HepG2 (cell line): ENCODE measurements around the gene IKZF4. TPM values are rescaled to one million over a fixed set of nuclear protein-coding genes. Genes with fewer than 3 reads are reported as not detected.

ENCODE experiments used
- ARNT2 ChIP-seq: sonication (generic); formaldehyde crosslinking; IDR thresholded peaks from 2 replicates; pipeline ENCODE4 v1.8.0; 2022; ENCODE audit warnings: mild to moderate bottlenecking, low read depth, missing genetic modification reagents, moderate library complexity
- GATAD2A ChIP-seq: IDR thresholded peaks from 2 replicates; pipeline ENCODE4 v1.6.1; 2016
- GZF1 ChIP-seq: sonication (generic); formaldehyde crosslinking; IDR thresholded peaks from 2 replicates; pipeline ENCODE4 v1.5.1; 2020; ENCODE audit warnings: mild to moderate bottlenecking, missing genetic modification reagents
- KLF13 ChIP-seq: sonication (generic); formaldehyde crosslinking; IDR thresholded peaks from 2 replicates; pipeline ENCODE4 v1.4.0; 2020; ENCODE audit warnings: mild to moderate bottlenecking, missing genetic modification reagents
- LCORL ChIP-seq, 2 experiments: fragments of 450-650 bp in 1 of 2; sonication (generic) in 1 of 2; formaldehyde crosslinking in 1 of 2; IDR thresholded peaks; 2 replicates each; pipeline versions ENCODE4 v1.5.0 to v1.6.1; 2017 to 2020; ENCODE audit warnings: antibody characterized with exemption in 1 of 2, missing genetic modification reagents in 1 of 2
- SALL2 ChIP-seq: sonication (generic); formaldehyde crosslinking; IDR thresholded peaks from 2 replicates; pipeline ENCODE4 v1.8.1; 2023; ENCODE audit warnings: mild to moderate bottlenecking, missing genetic modification reagents, inconsistent platforms
- SRSF1 ChIP-seq: fragments of 200-400 bp; formaldehyde crosslinking; optimal IDR thresholded peaks from 2 replicates; pipeline ENCODE3; 2017; ENCODE audit warnings: mild to moderate bottlenecking, low read depth, low read length, moderate library complexity
- THYN1 ChIP-seq: sonication (generic); formaldehyde crosslinking; IDR thresholded peaks from 2 replicates; pipeline ENCODE4 v1.8.1; 2023; ENCODE audit warnings: low read depth, mild to moderate bottlenecking, moderate library complexity, missing genetic modification reagents, borderline replicate concordance
- TRIM24 ChIP-seq: sonication (generic); formaldehyde crosslinking; IDR thresholded peaks from 2 replicates; pipeline ENCODE4 v1.8.0; 2022; ENCODE audit warnings: mild to moderate bottlenecking, missing genetic modification reagents
- U2AF2 ChIP-seq: fragments of 200-400 bp; formaldehyde crosslinking; IDR thresholded peaks from 2 replicates; pipeline ENCODE4 v1.6.1; 2017; ENCODE audit warnings: low read depth, mild to moderate bottlenecking, low read length
- ZNF20 ChIP-seq: sonication (generic); formaldehyde crosslinking; IDR thresholded peaks from 2 replicates; pipeline ENCODE4 v1.4.0; 2020; ENCODE audit warnings: mild to moderate bottlenecking, moderate library complexity, missing genetic modification reagents
- ZNF232 ChIP-seq: sonication (generic); formaldehyde crosslinking; IDR thresholded peaks from 2 replicates; pipeline ENCODE4 v1.4.0; 2020; ENCODE audit warnings: missing genetic modification reagents, borderline replicate concordance
- ZNF234 ChIP-seq: sonication (generic); formaldehyde crosslinking; conservative IDR thresholded peaks from 2 replicates; pipeline ENCODE4 v1.5.1; 2020; ENCODE audit warnings: mild to moderate bottlenecking, missing genetic modification reagents
- ZNF256 ChIP-seq: sonication (generic); formaldehyde crosslinking; conservative IDR thresholded peaks from 2 replicates; pipeline ENCODE4 v1.4.0; 2020; ENCODE audit warnings: missing genetic modification reagents
- ZNF460 ChIP-seq: sonication (generic); formaldehyde crosslinking; IDR thresholded peaks from 2 replicates; pipeline ENCODE4 v1.5.1; 2020; ENCODE audit warnings: missing genetic modification reagents, mild to moderate bottlenecking, borderline replicate concordance
- ZNF841 ChIP-seq: sonication (generic); formaldehyde crosslinking; IDR thresholded peaks from 2 replicates; pipeline ENCODE4 v1.8.1; 2023; ENCODE audit warnings: missing genetic modification reagents, borderline replicate concordance
- polyA plus RNA-seq, 8 experiments: library from polyadenylated mRNA; depleted of rRNA in 3 of 8; stranded (reverse) in 7 of 8; unstranded in 1 of 8; fragments of >200 nt; fragmentation: Illumina TruSeq in 4 of 8; extraction: Trizol in 4 of 8; gene quantifications; 2 replicates each; pipeline versions ENCODE4 v1.2.1 to v1.2.3, GENCODE V29; 2011 to 2016; ENCODE audit warnings: low read depth in 4 of 8, missing spikeins in 1 of 8, mixed read lengths in 1 of 8; ENCODE audit not compliant: insufficient read depth in 1 of 8
- total RNA-seq, 5 experiments: library from RNA; depleted of rRNA; stranded (reverse); fragments of >200 nt; fragmentation: Illumina TruSeq; extraction: Trizol; gene quantifications; 2 replicates each; pipeline ENCODE4 v1.2.3, GENCODE V29; 2016; ENCODE audit warnings: low read depth in 1 of 5
- TF ChIP-seq, protein P1 (sequence below): sonication (generic); formaldehyde crosslinking; IDR thresholded peaks from 2 replicates; pipeline ENCODE4 v1.8.1; 2022; ENCODE audit warnings: low read depth, mild to moderate bottlenecking, missing genetic modification reagents
- TF ChIP-seq, protein P2 (sequence below): IDR thresholded peaks from 2 replicates; pipeline ENCODE4 v1.6.1; 2016; ENCODE audit warnings: control low read depth
- TF ChIP-seq, protein P3 (sequence below): sonication (generic); formaldehyde crosslinking; IDR thresholded peaks from 2 replicates; pipeline ENCODE4 v1.4.0; 2020; ENCODE audit warnings: mild to moderate bottlenecking, missing genetic modification reagents
- TF ChIP-seq, protein P4 (sequence below): IDR thresholded peaks from 2 replicates; pipeline ENCODE4 v1.6.1; 2012; ENCODE audit warnings: low read depth, low read length, improper control_type of control experiment
- TF ChIP-seq, protein P5 (sequence below): sonication (generic); formaldehyde crosslinking; IDR thresholded peaks from 2 replicates; pipeline ENCODE4 v1.4.0; 2020; ENCODE audit warnings: low read depth, mild to moderate bottlenecking, missing genetic modification reagents

Gene IKZF4
- total and polyA plus RNA-seq, 2 of the 13 experiments (the other 11 are each of a cell fraction or from before 2014, with no cell fraction given), result 0.58 to 2.2 TPM

DNA sequence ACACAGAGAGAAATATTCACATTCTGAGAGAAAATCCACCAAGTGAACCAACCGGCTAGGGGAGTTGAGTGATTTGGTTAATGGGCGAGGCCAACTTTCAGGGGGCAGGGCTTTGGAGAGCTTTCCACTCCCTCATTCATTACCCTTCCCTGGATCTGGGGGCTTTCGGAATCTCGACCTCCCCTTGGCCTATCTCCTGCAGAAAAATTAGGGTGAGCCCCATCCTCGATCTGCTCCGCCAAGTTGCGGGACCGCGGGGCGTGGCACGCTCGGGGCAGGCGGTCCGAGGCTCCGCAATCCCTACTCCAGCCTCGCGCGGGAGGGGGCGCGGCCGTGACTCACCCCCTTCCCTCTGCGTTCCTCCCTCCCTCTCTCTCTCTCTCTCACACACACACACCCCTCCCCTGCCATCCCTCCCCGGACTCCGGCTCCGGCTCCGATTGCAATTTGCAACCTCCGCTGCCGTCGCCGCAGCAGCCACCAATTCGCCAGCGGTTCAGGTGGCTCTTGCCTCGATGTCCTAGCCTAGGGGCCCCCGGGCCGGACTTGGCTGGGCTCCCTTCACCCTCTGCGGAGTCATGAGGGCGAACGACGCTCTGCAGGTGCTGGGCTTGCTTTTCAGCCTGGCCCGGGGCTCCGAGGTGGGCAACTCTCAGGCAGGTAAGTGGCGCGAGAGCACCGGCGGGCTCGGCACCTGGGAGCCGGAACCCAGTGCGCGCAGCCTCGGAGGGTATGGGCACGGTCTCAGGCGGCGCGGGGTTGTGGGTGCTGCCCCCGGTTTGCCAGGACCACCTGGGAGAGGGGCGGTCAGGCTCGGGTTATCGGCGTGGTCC, 59.1 kb downstream of the IKZF4 start, which contains the start of gene ERBB3 (continued):
- no peak; the same call in 1 of the 2 replicates for TF ChIP-seq ARNT2 (CRISPR knock-in tag)
- TF ChIP-seq ZNF20 (CRISPR knock-in tag), result no peak
- TF ChIP-seq, protein P1, sequence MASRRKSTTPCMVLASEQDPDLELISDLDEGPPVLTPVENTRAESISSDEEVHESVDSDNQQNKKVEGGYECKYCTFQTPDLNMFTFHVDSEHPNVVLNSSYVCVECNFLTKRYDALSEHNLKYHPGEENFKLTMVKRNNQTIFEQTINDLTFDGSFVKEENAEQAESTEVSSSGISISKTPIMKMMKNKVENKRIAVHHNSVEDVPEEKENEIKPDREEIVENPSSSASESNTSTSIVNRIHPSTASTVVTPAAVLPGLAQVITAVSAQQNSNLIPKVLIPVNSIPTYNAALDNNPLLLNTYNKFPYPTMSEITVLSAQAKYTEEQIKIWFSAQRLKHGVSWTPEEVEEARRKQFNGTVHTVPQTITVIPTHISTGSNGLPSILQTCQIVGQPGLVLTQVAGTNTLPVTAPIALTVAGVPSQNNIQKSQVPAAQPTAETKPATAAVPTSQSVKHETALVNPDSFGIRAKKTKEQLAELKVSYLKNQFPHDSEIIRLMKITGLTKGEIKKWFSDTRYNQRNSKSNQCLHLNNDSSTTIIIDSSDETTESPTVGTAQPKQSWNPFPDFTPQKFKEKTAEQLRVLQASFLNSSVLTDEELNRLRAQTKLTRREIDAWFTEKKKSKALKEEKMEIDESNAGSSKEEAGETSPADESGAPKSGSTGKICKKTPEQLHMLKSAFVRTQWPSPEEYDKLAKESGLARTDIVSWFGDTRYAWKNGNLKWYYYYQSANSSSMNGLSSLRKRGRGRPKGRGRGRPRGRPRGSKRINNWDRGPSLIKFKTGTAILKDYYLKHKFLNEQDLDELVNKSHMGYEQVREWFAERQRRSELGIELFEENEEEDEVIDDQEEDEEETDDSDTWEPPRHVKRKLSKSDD, result no peak
- no peak for TF ChIP-seq ZNF841 (CRISPR knock-in tag)
- TF ChIP-seq, protein P2, sequence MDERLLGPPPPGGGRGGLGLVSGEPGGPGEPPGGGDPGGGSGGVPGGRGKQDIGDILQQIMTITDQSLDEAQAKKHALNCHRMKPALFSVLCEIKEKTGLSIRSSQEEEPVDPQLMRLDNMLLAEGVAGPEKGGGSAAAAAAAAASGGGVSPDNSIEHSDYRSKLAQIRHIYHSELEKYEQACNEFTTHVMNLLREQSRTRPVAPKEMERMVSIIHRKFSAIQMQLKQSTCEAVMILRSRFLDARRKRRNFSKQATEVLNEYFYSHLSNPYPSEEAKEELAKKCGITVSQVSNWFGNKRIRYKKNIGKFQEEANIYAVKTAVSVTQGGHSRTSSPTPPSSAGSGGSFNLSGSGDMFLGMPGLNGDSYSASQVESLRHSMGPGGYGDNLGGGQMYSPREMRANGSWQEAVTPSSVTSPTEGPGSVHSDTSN (CRISPR knock-in tag), result no peak
- 0 out of 2 replicates have a peak, but pooled peaks have one; percentile 64 for TF ChIP-seq THYN1 (CRISPR knock-in tag)
- peak; percentile 53; the same call in 1 of the 2 replicates for TF ChIP-seq GATAD2A (CRISPR knock-in tag)
- no peak for TF ChIP-seq U2AF2
- TF ChIP-seq ZNF232, result no peak; the same call in 1 of the 2 replicates
- TF ChIP-seq, protein P3, sequence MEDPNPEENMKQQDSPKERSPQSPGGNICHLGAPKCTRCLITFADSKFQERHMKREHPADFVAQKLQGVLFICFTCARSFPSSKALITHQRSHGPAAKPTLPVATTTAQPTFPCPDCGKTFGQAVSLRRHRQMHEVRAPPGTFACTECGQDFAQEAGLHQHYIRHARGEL, result no peak
- no peak; the same call in none of the 2 replicates for TF ChIP-seq ZNF256 (CRISPR knock-in tag)
- no peak for TF ChIP-seq LCORL (IDR thresholded peaks at IDR 0.05)
- TF ChIP-seq LCORL (CRISPR knock-in tag; IDR thresholded peaks at IDR 0.05), result no peak
- TF ChIP-seq ZNF460 (CRISPR knock-in tag), result 0 out of 2 replicates have a peak, but pooled peaks have one; percentile 50
- TF ChIP-seq SRSF1, result peak; percentile 65
- no peak for TF ChIP-seq GZF1 (CRISPR knock-in tag)
- peak; percentile 91; the same call in 1 of the 2 replicates for TF ChIP-seq ZNF234 (CRISPR knock-in tag)
- TF ChIP-seq SALL2, result peak; percentile 72
- TF ChIP-seq, protein P4, sequence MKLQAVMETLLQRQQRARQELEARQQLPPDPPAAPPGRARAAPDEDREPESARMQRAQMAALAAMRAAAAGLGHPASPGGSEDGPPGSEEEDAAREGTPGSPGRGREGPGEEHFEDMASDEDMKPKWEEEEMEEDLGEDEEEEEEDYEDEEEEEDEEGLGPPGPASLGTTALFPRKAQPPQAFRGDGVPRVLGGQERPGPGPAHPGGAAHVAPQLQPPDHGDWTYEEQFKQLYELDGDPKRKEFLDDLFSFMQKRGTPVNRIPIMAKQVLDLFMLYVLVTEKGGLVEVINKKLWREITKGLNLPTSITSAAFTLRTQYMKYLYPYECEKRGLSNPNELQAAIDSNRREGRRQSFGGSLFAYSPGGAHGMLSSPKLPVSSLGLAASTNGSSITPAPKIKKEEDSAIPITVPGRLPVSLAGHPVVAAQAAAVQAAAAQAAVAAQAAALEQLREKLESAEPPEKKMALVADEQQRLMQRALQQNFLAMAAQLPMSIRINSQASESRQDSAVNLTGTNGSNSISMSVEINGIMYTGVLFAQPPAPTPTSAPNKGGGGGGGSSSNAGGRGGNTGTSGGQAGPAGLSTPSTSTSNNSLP, result no peak
- no peak for TF ChIP-seq KLF13 (CRISPR knock-in tag)
- TF ChIP-seq, protein P5, sequence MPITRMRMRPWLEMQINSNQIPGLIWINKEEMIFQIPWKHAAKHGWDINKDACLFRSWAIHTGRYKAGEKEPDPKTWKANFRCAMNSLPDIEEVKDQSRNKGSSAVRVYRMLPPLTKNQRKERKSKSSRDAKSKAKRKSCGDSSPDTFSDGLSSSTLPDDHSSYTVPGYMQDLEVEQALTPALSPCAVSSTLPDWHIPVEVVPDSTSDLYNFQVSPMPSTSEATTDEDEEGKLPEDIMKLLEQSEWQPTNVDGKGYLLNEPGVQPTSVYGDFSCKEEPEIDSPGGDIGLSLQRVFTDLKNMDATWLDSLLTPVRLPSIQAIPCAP (CRISPR knock-in tag), result no peak
- no peak for TF ChIP-seq TRIM24 (CRISPR knock-in tag)
